ENCODE data around the gene TOPORS.

- TF ChIP-seq POLR2AphosphoS5 (IDR thresholded peaks at IDR 0.05; ENCODE audit: low read depth, low read length): no peak
- TF ChIP-seq TAF1 (IDR thresholded peaks at IDR 0.05; ENCODE audit: borderline replicate concordance, insufficient read depth, low read length): no peak
- no peak for TF ChIP-seq REST (IDR thresholded peaks at IDR 0.05; ENCODE audit: insufficient read depth in 1 of 2, low read depth in 2 of 2, low read length in 2 of 2)
These were observed 19.8 kb upstream of the TOPORS start for GRCh38 chr9:32571969-32572899.

Measured in PFSK-1 (cell line).